ENCODE results near the gene YPEL2.

- TF ChIP-seq CTCF (IDR thresholded peaks at IDR 0.05; ENCODE audit: insufficient read depth, low read length, poor library complexity, severe bottlenecking), result no peak
- no peak for TF ChIP-seq EZH2phosphoT487 (conservative IDR thresholded peaks at IDR 0.05; ENCODE audit: low read length)
These were observed 83.9 kb downstream of the YPEL2 start for GRCh38 chr17:59415397-59415796.

Measured in SU-DHL-6 (cell line).